Stimulated activated CD4-positive, alpha-beta T cell treated with anti-CD3 and anti-CD28 coated beads, Interleukin-12 subunit alpha, Interleukin-12 subunit beta, amount 100 ng/mL, for 24 hours (primary cell): Measurements from ENCODE around the gene SLC18B1.
"Not testable (repeated sequence)": the region's sequence is repeated elsewhere in the genome, so short reads cannot be mapped to it uniquely, and the experiment has no call there.

ENCODE experiments used
- DNase-seq, 2 experiments: peaks; one replicate each; pipeline ENCODE4 v3.0.0-alpha.2; 2020; ENCODE audit warnings: low read depth in 2 of 2

The SLC18B1 gene

GRCh38 chr6:132798869-132799538 lies 567 bp upstream of the SLC18B1 start:
- DNase-seq, result peak in 1 of 2 experiments; percentile 70

GRCh38 chr6:132795461-132795860 lies 3.0 kb downstream of the SLC18B1 start:
- DNase-seq, result no peak

- no peak for DNase-seq
These were observed 5.9 kb downstream of the SLC18B1 start for GRCh38 chr6:132792510-132792909.

GRCh38 chr6:132790450-132790849 lies 8.0 kb downstream of the SLC18B1 start:
- DNase-seq, result no peak

GRCh38 chr6:132789396-132789776 lies 9.1 kb downstream of the SLC18B1 start:
- no peak for DNase-seq

- DNase-seq, result no peak
These were observed 9.6 kb downstream of the SLC18B1 start for GRCh38 chr6:132788658-132789395.

GRCh38 chr6:132785936-132786335 lies 12.5 kb downstream of the SLC18B1 start:
- no peak for DNase-seq

- no peak for DNase-seq
These were observed 17.6 kb downstream of the SLC18B1 start for GRCh38 chr6:132780770-132781371.

GRCh38 chr6:132777881-132778280 lies 20.6 kb downstream of the SLC18B1 start:
- not testable (repeated sequence) for DNase-seq

GRCh38 chr6:132768051-132768517 lies 30.4 kb downstream of the SLC18B1 start:
- DNase-seq, result no peak

- DNase-seq, result no peak
These were observed 32.9 kb downstream of the SLC18B1 start for GRCh38 chr6:132765560-132765959.

GRCh38 chr6:132764370-132764769 lies 34.1 kb downstream of the SLC18B1 start:
- DNase-seq, result no peak

- DNase-seq, result peak; percentile 22 to 26
These were observed 35.2 kb downstream of the SLC18B1 start for GRCh38 chr6:132763269-132763668.

- DNase-seq, result no peak
These were observed 38.2 kb downstream of the SLC18B1 start for GRCh38 chr6:132760256-132760655.

- DNase-seq, result no peak
These were observed 39.7 kb downstream of the SLC18B1 start for GRCh38 chr6:132758689-132759088.

GRCh38 chr6:132752255-132752654 lies 46.2 kb downstream of the SLC18B1 start:
- no peak for DNase-seq

GRCh38 chr6:132751828-132752227 lies 46.6 kb downstream of the SLC18B1 start:
- DNase-seq, result no peak

- no peak for DNase-seq
These were observed 47.1 kb downstream of the SLC18B1 start for GRCh38 chr6:132751306-132751705.

GRCh38 chr6:132750455-132751248 lies 47.8 kb downstream of the SLC18B1 start:
- no peak for DNase-seq

- DNase-seq, result no peak
These were observed 49.3 kb downstream of the SLC18B1 start for GRCh38 chr6:132749111-132749510.

GRCh38 chr6:132748446-132748845 lies 50.0 kb downstream of the SLC18B1 start:
- DNase-seq, result no peak

GRCh38 chr6:132746048-132746447 lies 52.4 kb downstream of the SLC18B1 start:
- DNase-seq, result no peak
